ENCODE data around the gene ACTR2.
"Not testable (repeated sequence)": the region's sequence is repeated elsewhere in the genome, so short reads cannot be mapped to it uniquely, and the experiment has no call there.

Gene ACTR2

DNA sequence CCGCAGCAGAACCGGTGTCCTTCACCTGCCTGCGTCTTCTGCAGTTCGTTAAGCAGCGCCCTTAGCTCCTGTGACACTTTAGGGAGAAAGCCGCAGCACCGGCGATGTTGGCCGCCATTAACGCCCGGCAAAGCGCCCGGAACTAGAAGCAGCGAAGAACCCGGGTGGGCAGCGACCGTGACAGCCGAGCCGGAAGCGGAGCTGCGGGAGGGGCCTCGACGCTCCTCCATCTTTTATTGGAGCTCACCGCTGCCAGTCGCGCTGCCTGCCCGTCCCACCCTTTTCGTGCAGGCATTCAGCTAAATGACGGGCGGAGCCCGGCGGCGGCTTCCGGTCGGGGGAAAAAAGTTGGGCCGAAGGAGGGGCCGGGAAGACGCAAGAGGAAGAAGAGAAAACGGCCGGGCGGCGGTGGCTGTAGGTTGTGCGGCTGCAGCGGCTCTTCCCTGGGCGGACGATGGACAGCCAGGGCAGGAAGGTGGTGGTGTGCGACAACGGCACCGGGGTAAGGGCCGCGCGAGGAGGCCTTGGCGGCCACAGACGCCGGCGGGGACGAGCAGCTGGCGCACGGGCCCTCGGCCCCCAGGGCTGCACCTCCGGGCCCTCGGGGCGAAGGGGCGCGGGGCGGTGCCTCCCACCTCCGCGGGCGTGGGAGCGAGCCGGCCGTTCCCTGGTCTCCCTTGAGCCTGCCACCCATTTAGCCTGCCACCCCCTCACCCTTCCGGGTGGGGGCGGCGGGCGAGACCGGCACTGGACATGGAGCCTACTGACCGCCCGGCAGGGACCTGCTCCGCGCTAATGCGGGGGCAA, at the start of gene ACTR2:
ACTR2 (plus strand) TSS at position 376 of the 807 bp plus-strand sequence; CDS start at position 455, 79 bp downstream.
- peak; percentile 92 for DNase-seq (ENCODE audit: low read depth)

DNA sequence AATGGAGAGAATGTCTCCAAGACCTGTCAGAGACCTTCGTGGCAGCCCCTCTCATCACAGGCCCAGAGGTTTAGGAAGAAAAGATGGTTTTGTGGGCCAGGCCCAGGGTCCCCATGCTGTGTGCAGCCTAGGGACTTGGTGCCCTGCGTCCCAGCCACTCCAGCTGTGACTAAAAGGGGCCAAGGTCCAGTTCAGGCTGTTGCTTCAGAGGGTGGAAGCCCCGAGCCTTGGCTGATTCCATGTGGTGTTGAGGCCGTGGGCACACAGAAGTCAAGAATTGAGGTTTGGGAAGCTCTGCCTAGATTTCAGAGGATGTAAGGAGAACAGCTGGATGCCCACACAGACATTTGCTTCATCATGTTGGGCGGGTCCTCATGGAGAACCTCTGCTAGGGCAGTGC, 45.1 kb upstream of the ACTR2 start:
- no peak for DNase-seq (ENCODE audit: low read depth)

DNA sequence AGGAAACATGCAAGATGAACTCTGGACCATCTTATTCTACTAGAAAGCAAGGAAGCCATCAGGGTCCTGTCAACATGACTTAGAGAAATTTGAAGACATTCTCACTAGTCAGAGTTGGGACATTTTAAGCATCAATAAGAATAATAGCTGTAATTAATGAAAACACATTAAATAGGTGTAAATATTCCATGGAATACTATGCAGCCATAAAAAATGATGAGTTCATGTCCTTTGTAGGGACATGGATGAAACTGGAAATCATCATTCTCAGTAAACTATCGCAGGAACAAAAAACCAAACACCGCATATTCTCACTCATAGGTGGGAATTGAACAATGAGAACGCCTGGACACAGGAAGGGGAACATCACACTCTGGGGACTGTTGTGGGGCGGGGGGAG, 44.2 kb upstream of the ACTR2 start:
- not testable (repeated sequence) for DNase-seq (ENCODE audit: low read depth)

DNA sequence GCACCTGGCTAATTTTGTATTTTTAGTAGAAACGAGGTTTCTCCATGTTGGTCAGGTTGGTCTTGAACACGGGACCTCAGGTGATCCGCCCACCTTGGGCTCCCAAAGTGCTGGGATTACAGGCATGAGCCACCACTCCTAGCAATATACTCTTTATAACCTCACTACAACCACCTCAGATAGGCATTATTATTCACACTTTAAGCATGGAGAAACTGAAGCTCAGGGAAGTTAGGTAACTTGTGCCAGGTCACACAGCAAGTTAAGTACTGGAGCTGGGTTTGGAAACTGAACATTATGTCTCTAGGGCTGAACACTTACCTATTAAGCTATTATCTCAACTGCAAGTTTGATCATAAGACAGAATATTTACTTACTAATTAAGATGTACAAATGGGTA, 42.6 kb upstream of the ACTR2 start:
- no peak for DNase-seq (ENCODE audit: low read depth)

DNA sequence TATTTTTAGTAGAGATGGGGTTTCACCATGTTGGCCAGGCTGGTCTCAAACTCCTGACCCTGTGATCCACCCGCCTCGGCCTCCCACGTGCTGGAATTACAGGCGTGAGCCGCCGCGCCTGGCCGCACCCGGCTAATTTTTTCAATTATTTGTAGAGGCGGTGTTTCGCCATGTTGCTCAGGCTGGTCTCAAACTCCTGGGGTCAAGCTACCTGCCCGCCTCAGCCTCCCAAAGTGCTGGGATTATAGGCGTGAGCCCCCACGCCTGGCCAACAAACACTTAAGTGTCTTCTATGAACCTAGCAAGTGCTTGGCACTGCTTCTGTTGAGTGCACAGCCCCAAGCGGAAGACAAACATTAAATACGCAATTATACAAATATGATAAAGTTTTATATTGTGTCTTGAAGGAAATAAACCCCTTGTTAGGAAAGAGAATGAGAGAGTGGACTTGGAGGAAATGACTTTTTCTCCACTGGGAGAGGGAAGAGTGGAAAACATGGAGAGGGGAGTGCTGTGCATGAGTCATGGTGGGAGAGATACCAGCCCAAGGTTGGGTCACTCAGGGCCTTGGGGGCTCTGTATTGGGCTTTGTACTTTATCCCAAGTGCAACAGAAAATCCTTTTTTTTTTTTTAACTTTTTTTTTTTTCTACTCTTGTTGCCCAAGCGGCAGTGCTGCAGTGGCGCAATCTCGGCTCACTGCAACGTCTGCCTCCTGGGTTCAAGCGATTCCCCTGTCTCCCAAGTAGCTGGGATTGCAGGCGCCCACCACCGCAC, 41.4 kb upstream of the ACTR2 start:
- no peak for DNase-seq (ENCODE audit: low read depth)

DNA sequence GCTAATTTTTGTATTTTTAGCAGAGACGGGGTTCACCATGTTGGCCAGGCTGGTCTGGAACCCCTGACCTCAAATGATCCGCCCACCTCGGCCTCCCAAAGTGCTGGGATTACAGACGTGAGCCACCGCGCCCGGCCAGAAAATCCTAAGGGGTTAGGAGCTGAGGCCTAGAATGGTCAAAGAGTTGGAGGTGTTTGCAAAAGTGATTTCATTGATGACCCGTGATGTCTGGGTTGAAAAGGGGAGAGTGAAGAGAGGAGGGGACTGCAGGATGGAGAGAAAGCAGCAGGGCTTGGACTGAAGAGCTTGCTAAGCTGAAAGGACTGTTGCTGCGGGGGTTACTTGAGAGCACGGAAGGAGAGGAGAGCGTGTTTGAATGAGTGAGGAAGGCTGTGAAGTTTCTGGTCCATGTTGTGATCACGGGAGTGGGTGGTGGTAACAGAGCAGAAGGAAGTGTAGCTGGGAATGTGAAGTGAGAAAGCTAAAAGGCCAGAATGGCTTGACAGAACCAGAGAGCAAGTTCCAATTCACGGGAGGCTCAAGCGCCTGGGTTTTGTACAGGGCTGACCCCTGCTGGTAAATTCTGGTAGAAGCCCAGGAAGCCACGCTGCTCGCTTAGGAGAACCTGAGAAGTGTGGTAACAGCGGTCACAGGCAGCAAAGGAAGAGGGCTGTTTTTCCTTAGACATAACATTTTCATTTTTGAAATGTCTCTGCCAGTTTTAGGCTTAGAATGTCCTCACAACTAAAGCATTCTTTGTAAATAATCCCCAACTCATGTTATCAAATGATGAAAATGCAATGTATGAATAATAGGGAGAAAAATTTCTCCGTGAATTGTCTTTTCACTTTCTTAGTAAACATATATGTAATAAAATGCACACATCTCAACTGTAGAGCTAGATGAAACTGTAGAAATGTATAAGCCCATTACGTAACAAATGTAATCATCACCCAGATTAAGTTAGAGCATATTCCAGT, 40.5 kb upstream of the ACTR2 start:
- peak; percentile 4 for DNase-seq (ENCODE audit: low read depth)

DNA sequence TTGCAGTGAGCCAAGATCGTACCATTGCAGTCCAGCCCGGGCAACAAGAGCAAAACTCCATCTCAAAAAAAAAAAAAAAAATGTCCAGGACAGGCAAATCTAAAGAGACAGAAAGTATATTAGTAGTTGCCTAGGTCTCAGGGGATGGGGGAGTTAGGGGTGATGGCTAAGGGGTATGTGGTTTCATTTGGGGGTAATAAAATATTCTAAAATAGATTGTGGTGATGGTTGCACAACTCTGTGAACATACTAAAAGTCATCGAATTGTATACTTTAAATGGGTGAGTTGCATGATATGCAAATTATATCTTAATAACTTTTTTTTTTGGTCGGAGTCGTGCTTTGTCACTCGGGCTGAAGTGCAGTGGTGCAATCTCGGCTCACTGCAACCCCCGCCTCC, 34.2 kb upstream of the ACTR2 start:
- DNase-seq (ENCODE audit: low read depth): no peak

DNA sequence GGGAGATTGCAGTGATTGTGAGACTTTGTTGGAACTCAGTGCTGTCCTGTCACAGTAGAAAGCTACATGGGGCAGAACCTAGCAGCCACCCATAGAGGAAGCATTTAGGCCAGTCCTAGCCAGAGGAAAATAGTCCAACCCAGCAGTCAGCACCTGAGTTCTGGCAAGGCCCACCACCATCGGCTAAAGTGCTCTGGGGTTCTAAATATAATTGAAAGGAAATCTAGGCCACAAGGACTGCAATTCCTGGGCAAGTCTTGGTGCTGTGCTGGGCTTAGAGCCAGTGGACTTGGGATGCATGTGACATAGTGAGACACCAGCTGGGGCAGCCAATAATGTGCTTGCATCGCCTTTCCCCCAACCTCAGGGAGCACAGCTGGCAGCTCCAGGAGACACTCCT, 28.9 kb upstream of the ACTR2 start:
- DNase-seq (ENCODE audit: low read depth): no peak

DNA sequence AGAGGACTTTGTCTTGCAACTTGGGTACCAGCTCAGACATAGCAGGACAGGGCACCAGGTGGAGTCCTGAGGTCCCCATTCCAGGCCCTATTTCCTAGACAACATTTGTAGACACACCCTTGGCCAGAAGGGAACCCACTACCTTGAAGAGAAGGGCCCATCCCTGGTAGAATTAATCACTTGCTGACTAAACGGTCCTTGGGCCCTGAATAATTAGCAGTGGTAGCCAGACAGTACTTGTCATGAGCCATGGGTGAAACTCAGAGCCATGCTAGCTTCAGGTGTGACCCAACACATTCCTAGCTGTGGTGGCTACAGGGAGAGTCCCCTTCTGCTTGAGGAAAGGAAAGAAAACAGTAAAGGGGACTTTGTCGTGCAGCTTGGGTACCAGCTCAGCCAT, 28.5 kb upstream of the ACTR2 start:
- no peak for DNase-seq (ENCODE audit: low read depth)

DNA sequence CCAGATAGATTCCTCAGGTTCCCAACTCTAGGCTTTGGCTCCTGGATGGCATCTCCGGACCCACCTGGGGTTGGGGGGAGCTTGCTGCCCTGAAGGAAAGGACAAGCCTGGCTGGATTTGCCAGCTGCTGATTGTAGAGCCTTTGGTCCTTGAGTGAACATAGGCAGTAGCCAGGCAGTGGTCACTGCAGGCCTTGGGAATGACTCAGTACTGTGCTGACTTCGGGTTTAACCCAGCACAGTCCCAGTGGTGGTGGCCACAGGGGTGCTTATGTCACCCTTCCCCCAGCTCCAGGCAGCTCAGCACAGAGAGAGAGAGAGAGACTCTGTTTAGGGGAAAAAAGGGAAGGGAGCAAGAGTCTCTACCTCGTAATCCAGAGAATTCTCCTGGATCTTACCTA, 27.7 kb upstream of the ACTR2 start:
- no peak for DNase-seq (ENCODE audit: low read depth)

DNA sequence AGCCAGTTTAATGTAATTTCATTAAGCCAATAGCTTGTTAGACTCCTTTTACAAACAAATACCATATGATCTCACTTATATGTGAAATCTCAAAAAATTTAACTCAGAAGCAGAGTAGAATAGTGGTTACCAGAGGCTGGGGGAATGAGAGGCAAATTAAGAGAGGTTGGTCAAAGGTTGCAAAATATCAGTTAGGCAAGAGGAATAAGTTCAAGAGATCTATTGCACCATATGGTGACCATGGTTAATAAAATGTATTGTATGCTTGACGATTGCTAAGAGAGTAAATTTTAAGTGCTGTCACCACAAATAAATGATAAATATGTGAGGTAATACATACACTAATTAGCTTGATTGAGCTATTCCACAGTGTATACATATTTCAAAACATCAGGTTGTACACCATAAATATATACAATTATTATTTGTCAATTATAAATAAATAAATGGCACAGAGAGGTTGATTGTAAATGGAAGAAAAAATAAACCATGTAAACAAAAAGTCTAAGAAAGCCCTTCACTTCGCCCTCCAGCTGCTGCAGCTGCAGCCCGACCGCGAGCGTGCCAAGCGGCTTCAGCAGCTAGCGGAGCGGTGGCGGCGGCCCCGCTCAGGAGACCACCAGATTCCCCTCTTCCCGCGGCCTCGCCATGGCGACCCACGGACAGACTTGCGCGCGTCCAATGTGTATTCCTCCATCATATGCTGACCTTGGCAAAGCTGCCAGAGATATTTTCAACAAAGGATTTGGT, 23.0 kb upstream of the ACTR2 start:
- peak; percentile 30 for DNase-seq (ENCODE audit: low read depth)

DNA sequence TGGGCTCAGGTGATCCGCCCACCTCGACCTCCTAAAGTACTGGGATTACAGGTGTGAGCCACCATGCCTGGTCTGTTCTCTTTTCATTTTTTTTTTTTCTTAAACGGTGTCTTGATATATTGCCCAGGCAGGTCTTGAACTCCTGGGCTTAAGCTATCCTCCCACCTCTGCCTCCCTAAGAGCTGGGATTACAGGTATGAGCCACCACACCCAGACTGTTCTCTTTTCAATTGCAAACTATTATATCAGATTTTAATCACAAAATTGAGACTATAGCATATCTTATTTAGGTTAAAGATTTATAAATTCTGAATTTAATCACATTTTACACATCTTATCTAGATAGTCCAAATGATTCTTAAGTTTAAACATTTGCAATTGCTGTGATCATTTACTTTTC, 15.5 kb upstream of the ACTR2 start:
- no peak for DNase-seq (ENCODE audit: low read depth)

DNA sequence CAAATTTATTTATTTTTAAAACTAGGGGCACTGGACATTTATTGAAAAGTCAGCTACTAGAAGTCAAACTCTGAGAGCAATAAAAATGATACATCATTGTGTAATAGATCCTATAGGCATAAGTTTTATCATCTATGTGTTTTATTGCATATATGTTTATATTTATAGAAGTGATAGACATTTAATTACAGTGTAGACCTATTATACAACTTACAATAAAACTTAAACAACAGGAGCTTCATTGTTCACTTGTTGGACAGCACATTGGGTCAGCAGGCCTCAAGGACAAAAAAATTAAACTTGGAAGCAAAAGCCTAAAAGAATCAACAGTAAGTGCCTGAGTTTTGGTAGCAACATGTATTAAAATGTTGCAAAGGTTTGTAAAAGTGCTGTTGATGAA, 15.0 kb upstream of the ACTR2 start:
- no peak for DNase-seq (ENCODE audit: low read depth)

DNA sequence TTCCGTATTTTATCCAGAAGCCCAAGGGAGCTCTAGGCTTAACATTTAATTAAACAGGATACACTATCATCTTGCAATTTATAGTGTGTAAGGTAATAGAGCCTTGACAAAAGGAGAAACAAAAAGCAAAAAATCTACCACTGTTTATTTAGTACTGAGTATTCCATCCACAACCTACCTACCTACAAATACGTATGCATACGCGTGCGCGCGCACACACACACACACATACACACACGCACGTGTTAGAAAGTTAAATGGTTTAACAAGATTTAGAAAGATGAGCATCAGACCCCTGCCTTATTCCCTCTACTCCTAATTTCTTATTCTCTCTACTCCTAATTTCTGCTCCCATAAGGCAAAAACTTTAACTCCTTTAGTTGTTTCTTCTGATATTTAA, 14.6 kb upstream of the ACTR2 start:
- no peak for DNase-seq (ENCODE audit: low read depth)

DNA sequence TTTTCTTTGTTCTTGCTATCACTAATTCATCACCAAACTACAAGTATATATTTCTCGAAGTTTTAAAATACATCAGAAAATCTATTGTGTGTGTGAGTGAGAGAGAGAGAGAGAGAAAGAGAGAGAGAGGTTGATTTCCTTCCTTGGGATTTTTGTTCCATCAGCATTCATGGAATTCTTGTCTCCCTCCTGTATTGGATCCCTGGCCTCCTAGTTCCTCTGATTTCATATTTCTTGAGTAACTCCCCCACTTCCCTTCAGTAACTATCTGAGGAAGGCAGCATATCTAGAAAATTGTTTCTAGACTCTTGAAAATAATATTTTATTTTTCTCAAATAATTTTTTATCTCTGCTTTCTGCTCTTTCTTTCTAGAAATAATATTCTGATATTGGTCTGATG, 13.3 kb upstream of the ACTR2 start:
- DNase-seq (ENCODE audit: low read depth): no peak

DNA sequence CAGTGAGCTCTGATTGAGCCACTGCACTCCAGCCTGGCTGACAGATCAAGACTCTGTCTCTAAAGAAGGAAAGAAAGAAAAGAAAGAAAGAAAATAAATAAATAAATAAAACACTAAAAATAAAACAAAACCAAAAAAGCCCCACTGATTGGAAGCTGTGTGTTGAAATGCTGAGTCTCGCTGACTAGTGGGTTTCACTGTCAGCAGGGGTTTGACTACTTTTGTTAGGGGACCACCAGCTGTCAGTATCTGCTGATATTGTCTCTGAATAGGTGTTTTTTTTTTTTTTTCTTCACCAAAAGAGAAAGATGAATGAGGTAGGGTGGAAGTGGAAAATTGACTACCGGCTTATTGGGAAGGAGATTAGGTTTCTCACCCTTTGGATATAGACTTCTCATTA, 12.8 kb upstream of the ACTR2 start:
- DNase-seq (ENCODE audit: low read depth): no peak

DNA sequence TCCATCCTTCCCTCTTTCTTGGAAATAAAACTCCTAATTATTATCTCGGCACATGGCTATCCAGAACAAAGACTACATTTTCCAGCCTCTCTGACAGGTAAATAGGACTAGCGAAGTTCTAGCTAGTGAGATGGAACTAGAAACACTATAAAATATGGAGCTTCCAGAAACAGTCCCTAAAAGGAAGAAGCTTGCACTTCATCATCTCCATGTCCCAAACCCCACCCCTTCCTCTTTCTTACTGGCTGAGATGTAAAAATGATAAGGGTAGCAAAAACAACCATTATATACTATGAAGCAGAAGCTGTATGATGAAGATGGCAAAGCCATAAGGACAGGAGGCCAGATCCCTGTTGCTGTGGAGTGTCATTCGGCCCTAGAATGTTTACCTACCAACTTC, 11.7 kb upstream of the ACTR2 start:
- no peak for DNase-seq (ENCODE audit: low read depth)

DNA sequence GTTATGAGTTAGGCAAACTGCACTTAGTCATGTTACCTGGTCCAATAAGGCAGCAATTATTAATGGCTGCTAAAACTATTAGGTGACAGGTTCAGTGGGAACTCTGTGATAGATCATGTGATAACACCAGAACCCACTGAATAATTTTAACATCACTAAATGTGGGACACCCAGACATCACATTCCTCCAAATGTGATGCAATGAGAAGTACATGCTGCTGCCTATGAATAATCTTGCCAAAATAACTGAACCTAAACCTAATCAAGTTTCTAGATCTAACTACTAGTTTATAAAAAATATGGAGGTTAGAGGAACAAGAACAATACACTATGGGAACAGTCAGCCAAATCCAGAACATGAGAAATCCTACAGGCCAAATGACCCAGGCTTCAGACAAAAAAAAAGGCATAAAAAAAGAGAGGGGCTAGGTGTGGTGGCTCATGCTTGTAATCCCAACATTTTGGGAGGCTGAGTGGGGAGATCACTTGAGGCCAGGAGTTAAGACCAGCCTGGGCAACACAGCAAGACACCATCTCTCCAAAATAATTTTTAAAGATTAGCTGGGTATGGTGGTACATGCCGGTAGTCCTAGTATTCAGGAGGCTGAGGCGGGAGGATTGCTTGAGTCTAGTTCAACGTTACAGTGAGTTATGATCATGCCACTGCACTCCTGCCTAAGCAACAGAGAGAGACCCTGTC, 7.0 kb upstream of the ACTR2 start:
- no peak for DNase-seq (ENCODE audit: low read depth)

DNA sequence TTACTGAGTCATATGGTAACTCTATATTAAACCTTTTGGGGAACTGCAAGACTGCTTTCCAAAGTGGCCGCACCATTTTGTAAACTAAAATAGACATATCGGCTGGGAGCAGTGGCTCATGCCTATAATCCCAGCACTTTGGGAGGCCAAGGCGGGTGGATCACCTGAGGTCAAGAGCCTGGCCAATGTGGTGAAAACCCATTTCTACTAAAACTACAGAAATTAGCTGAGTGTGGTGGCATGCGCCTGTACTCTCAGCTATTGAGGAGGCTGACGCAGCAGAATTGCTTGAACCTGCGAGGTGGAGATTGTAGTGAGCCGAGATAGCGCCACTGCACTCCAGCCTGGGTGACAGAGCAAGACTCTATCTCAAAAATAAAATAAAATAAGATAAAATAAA, 6.4 kb upstream of the ACTR2 start:
- not testable (repeated sequence) for DNase-seq (ENCODE audit: low read depth)

DNA sequence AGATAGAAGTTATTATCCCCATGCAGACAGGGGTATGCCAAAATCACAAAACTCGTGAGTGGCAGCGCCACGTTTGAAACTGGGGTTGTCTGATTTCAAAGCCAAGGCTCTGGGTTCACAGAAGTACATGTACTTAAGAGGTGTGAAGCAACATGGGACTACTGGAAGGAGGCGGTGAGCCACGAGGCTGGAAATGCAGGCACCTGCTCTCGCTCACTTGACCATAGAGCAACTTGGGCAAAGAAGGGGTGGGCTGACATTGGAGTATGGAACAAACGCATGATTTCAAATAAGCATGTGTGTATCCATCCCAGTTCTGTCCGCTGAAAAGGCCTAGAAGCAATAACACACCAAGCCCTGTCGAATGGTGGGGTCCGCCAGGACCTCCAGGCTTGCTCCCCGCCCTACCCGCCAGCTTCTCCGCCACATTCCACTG, 593 bp upstream of the ACTR2 start:
- DNase-seq (ENCODE audit: low read depth): no peak

DNA sequence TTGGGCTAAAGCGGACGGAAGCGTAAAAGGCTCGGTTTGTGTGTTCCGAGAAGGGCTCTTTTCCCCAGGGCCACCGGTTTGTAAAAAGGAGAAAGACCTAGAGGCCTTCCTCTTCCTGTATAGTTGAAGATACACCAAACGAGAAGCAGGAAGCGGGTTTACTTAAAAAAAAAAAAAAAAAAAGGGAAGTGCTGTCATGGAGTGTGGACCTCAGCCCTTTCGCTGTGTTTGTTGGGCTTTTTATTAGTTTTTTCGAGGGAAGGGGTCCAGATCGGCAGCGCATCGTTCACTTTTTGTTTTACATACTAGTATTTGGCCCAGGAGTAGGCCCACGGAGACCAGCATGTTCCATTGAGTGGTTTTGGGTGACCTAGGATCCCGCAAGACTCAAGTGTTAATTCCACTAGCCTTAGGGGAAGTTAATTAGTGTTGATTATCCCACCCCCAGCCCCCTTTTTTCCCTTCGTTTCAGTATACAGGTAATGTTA, 676 bp downstream of the ACTR2 start:
- DNase-seq (ENCODE audit: low read depth): peak; percentile 16
